ENCODE data around the gene LAMC3.
A peak's percentile ranks its signal among the peaks of the same experiment; 100 is the strongest.

The LAMC3 gene

DNA sequence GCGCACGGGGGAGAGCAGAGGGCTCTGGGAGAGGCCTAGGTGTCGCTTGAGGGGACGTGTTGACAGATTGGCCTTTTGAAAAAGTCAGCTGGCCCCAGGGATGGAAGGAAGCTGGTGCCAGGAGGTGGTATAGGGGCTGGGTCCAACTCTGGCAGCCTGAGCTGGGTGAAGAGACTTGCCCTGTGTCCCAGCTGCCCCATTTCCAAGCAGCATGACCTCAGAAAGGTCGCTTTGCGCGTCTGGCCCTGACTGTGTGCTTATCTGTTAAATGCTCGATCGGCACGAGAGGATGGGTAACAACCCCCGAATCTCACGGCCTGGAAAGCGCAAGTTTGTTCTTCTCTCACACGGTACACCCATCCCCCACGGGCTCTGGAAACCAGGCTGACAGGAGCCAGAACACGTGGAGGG is 31.2 kb upstream of the LAMC3 start:
- DNase-seq, result no peak

DNA sequence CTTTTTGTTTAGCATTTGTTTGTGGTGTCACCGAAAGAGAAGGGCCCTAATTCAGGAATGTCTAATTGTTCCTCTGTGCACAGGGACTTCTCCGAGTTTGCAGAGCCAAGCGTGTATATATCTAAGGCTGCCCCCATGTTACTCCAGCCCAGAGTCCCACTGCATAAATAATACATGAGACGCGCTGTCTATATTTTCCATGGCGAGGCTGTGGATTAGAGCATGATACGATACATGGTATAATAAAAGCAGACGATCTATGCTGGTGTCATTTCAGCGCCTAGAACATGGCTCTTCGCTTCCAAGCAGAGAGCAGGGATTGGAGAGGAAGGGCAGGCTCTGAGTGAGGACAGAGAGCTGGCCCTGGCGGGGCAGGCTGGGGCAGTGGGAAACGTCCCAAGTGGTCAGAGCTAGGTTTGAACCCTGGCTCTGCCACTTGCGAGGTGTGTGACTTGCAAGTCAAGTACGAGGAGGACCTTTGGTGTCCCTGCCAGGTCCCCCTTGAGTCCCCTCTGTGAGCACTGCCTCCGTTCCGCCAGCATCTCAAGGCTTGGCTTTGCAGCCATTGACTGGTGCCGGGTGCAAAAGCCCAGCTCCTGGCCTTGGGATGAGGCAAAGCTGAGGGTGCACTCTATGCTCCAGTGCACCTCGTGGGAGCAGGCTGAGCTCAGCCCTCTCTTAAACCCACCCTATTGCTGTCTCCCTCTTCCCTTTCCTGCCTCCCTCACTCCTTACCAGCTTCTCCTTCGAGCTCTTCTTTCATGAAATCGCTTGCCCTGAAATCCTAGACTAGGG is 29.2 kb upstream of the LAMC3 start:
- no peak for DNase-seq

- no peak for DNase-seq
Measured at GRCh38 chr9:130980526-130980925, 28.4 kb upstream of the LAMC3 start.

DNA sequence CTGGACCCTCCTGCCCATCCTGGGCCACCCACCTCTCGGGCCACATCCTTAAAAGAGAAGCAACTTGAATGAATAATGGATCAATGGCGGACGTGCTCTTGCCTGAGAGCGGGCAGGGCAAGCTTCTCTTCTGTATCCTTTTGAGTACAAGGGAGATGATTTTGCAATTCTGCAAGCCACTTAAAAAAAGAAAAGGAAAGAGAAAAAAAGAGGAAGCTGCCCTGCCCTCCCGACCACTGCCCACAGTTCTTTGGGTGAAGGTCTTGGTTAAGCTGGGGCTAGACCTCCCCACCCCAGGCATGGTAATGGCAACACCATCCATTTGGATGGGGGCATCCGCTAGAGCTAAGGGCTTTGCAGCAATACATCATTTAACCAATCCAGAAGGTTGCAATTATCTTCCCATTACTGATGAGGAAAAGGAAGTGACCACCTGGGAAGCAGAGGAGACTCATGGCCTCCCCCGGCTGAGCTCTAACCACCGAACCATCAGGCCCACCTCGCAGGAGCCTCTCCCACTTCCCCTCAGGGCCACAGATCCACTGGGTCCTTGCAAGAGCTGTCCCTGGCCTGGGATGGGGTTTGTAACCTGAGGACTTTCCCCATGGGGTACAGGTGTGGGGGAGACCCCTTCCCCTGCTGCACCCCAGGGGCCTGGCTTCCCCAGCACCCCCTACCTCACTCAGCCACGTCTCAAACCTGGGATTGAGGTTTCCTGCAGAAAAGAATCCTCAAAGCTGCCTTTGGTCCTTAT is 27.8 kb upstream of the LAMC3 start:
- DNase-seq, result no peak

DNA sequence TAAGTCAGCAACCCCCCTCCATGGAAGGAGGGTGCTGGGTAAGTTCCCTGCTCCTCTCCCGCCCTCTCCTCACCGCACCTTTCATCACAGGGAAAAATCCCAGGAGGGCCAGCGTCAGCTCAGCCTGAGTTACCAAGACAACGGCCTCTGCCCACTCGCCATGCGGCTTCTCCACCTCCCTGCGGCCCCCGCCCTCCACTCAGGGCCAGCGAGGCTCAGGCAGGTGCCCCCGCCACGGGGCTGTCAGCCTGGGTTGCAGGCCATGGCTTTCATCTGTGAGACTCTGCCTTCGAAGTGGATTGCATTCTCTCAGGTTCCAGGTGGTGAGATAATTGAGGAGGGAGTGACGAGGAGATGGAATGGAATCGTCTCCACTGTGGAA is 27.2 kb upstream of the LAMC3 start:
- peak in 12 of 51 donors; percentile 7 to 48 (median 24) for DNase-seq

DNA sequence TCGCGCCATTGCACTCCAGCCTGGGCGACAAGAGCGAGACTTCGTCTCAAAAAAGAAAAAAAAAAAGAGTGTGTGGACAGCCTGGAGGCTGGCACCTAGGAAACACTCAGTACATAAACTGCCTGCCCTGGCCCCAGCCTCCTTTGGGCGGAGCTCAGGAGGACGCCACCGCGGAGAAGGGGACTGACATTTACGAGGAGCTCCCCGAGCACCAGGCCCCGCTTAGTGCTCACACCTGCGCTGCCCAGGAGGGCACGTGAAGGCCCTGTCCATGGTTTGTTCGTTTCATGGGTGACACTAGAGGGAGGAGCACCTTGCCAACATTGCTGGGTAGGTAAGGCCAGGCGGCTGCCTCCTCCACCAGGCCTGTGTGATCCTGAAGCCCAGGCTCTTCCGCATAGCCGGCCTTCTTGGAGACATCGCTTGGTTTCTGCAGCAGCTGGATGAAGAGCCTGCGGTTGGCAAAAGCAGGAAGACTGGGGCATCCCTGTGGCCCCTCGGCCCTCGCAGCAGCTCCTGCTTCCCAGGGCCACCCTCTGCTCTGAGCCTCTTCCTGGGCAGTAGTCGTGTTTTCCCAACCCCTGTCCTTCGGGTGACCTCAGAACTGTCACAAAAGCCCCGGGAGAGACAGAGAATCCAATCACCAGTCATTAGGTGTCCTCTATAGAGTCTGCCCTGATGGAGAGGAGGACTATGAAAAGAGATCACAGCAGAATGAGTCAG is 26.2 kb upstream of the LAMC3 start:
- DNase-seq, result no peak

- DNase-seq, result no peak
Measured at GRCh38 chr9:130983359-130983670, 25.7 kb upstream of the LAMC3 start.

- no peak for DNase-seq
Measured at GRCh38 chr9:130983970-130984369, 25.0 kb upstream of the LAMC3 start.

GRCh38 chr9:130984521-130984920 is 24.5 kb upstream of the LAMC3 start:
- DNase-seq, result no peak

GRCh38 chr9:130985029-130985428 is 23.9 kb upstream of the LAMC3 start:
- no peak for DNase-seq

DNA sequence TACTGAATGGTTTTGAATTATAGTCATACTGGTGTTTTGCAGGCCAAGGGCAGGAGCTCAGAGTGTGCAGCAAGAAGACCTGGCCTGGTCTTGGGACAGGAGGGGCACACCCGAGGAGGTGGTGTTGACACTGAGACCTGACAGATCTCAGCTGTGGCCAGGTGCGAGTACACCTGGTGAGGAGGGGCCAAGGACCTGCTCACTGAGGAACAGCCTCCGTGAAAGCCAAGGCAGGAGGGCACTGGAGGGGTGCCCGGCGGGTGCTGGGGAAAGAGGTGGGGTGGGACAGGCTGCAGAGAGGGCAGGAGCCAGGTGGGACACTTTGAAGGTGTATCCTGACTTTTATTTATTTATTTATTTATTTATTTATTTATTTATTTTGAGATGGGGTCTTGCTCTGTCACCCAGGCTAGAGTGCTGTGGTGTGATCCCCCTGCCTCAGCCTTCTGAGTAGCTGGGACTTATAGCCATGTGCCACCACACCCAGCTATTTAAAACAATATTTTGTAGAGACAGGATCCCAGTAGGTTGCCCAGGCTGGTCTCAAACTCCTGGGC is 23.3 kb upstream of the LAMC3 start:
- DNase-seq, result no peak

DNA sequence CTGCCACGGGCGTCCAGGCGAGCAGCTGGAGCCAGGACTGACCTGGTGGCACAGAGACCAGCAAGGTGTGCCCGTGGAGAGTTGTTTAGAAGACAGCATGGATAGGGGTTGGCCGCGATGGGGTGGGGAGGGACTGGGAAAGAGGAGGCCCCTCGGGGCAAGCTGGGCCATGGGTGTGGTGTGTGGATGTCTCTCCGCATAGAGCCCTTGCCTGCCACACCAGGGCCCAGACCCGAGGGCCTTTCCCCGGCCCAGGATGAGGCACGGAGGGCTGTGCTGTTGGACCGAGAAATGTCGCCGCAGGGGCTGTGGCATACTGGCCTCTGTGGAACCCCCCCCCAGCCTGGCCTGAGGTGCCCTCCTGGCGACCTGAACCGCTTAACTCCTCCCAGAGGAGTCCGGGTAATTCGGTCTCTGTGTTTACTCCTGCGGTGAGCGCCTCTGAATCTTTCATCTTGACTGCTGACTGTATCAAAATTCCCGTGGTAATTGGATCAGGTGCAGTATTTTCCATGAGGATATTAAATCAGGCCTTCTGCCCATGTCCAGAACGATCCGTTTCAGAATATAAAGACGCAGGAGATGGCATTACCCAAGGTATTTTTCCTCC is 22.5 kb upstream of the LAMC3 start:
- DNase-seq, result peak in 2 of 51 donors; percentile 6 to 11

DNA sequence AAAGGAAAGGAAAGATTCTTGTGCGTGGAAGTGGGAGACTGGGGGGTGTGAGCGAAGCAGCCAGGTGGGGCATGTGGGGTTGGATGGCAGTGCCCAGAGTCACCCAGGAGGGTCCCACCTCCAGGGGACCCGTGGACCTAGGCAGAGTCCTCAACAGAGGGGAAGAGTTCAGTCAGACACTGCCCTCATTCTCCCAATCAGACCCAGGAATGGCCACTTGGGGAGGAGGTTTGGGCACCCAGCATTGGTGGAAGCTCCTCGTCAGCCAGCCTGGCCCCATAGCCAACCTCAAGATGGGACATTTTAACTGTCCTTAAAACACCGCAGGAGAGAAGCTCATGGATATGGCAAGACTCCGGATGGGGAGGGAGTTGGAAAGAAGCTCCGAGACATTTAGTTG is 21.9 kb upstream of the LAMC3 start:
- no peak for DNase-seq

DNA sequence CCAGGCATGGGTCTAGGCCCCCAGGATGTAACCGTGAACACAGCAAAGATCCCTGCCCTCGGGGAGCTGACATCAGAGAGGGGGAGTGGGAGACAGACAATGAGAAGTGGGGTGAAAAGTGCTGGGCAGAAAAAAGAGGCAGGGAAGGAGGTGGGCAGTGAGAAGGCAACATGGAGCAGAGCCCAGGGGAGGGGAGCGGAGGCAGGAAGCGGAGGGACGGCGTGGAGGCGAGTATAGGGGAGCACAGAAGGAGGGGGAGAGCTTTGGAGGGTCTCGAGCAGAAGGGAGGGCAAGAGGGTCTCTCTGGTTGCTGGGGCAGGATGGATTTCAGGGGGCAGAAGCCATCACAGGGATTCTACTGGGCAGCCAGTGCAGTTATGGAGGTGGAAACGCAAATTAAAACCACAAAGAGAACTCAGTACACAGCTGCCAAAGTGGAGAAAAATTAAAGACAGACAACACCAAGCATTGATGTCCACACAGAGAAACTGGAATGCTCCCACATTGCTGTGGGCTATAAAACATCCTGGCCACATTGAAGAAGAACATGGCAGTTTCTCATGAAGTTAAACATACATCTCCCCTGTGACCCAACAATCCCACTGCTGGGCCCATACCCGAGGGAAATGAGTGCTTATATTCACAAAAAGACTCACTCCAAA is 21.1 kb upstream of the LAMC3 start:
- DNase-seq, result no peak

DNA sequence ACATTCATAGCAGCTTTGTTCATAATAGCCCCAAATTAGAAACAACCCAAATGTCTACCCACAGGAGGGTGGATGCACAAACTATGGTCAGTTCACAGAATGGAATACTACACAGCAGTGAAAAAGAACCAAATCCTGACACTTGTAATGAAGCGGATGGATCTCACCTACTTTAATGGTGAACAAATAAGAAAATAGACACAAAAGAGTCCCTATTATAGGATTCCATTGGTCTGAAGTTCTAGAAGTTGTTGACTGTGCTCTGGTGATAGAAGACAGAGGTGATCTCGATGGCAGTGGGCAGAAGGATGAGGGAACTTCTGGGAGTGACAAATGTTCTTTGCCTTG is 20.6 kb upstream of the LAMC3 start:
- no peak for DNase-seq

GRCh38 chr9:130988905-130989304 is 20.1 kb upstream of the LAMC3 start:
- DNase-seq, result no peak

- DNase-seq, result no peak
Measured at GRCh38 chr9:130989391-130989790, 19.6 kb upstream of the LAMC3 start.

- no peak for DNase-seq
Measured at GRCh38 chr9:130989891-130990290, 19.1 kb upstream of the LAMC3 start.

DNA sequence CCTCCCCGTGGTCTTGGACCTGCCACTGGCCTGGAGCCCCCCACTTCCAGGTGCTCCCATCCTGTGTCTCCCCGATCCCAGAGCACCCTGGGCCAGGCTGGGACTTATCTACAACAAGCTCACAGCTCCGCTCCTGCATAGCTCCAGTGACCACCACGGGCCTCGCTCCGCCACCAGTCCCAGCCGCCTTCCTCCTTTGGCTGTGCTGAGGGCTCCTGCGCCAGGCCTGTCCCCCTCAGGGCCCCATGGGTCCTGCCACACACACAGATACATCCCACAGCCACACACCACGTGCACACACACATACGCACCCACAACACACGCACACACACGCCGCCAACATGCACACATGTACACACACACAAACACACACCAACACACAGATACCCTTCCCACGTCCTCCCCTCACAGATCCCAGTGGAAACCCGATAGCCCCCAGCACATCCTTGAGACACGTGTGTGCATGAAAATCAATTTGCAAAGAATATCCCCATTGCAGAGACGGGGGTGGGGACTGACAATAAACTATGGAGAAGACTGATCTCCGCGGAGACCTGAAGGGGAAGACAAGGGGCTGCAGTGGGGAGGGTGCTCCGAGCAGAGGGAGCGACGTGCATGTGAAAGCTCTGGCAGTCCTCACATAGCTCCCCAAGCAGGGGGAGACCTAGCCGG is 18.5 kb upstream of the LAMC3 start:
- no peak for DNase-seq

DNA sequence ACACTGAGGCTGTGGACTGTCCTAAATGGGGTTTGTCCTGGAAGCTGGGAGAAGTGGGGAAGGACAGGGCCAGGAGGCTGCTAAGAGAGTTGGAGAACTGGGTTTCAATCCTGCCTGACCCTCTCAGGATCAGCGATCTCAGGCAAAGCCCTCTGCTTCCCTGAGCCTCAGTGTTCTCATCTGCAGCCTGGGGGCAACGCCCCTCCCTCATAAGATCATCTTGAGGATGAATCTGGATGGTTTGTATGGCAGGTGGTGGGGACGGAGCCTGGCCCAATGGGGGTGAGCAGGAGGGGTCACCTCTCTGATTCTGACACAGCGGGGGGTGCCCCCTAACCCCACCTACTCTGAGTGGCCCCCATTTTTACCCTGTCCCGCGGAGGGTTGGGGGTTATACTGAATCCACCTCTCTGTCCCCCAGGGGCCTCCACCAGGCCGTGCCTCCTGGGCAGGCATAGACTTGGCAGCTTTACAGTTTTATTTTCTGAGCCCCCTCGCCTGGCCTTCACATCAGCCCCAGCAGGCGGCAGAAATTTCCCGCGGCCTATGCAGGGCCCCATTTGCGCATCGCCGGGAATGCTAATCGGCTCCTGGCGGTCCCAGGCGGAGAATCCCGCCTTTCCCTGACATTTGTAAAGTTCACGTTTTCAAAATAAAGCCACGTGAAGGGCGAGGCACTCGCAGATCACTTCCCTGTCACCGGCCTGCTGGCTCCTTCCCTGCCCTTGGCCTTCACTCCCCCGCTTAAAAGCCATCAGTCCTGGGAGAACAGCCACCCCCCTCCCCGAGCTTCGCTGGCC is 17.8 kb upstream of the LAMC3 start:
- no peak for DNase-seq

All from hypothalamus (tissue), 51 donors.